IPS-NIHi7 (cell line): ENCODE measurements around the gene ZNF92.
A peak's percentile ranks its signal among the peaks of the same experiment; 100 is the strongest.
"Not testable (repeated sequence)": the region's sequence is repeated elsewhere in the genome, so short reads cannot be mapped to it uniquely, and the experiment has no call there.

ENCODE experiments used
- DNase-seq: peaks from one replicate; pipeline ENCODE4 v3.0.0; 2012; ENCODE audit warnings: mixed read lengths; ENCODE audit errors: extremely low spot score

ZNF92 gene

DNA sequence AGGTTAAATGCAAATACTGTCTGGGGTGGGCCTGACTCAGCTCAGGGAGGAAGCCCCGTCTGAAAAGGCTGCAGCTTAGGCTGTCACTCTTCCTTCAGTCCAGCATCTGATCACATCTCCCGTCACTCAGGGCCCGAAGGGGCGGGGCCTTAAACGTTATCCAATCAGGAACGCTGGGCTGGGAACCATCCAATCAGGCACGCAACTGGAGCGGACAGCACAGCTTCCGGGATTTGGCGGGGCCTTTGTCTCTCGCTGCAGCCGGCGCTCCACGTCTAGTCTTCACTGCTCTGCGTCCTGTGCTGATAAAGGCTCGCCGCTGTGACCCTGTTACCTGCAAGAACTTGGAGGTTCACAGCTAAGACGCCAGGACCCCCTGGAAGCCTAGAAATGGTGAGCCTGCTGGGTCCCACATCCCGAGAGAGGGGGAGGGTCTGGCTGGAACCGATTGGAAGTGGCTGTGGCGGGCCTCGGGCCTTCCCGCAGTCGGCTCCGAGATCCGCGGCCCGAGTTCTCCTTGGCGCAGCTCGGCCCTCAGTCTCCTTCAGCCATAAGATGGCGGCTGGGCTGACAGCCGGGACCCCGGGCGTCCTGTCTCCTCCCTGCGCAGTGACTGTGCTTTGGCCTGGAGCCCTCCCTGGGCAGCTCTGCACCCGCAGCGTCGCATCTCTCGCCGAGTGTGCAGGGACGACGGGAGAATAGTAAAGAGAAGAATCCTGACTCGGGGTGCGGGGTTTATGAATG lies at the start of gene ZNF92:
ZNF92 (plus strand) TSS at position 248 of the 744 bp plus-strand sequence; CDS start at position 391, 143 bp downstream.
- DNase-seq = peak; percentile 96

DNA sequence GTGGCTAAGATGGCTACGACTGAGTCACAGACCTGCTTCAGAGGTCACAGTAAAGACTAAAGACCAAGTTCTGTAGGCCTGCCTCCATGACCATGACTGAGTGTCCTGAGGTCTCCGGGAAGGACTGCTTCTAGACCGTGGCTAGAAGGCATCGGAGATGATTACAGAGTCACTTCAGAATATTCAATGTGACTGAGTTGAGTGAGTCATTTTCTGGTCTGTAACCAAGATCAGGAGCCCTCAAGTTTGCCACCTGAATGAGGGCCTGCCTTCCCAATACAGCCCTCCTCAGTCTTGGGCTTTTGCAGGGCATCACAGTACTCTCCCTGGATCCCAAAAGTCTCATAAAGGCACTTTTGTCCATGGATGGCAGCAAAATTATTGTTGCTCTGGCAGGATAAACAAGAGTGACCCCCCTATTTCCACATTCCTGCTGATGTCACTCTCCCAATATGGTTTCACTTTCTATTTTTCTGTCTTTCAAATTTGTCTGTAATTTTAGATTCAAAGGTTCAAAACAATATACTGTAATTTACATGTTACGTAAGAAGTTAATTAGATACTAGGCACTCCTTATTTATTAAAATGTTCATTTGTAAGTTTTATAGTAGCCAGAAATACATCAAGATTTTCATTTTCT lies 47.7 kb upstream of the ZNF92 start:
- no peak for DNase-seq

DNA sequence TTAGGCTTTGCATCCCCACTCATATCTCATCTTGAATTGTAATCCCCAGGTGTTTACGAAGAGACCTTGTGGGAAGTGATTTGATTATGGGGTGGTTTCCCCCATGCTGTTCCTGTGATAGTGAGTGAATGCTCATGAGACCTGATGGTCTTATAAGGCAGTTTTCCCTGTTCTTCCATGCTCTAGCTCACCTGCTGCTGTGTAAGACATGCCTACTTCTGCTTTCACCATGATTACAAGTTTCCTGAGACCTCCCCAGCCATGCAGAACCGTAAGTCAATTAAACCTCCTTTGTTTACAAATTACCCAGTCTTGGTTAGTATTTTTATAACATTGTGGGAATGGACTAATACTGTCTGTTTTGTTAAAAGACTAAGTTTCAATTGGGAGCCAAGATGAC lies 35.3 kb upstream of the ZNF92 start:
- DNase-seq = no peak

DNA sequence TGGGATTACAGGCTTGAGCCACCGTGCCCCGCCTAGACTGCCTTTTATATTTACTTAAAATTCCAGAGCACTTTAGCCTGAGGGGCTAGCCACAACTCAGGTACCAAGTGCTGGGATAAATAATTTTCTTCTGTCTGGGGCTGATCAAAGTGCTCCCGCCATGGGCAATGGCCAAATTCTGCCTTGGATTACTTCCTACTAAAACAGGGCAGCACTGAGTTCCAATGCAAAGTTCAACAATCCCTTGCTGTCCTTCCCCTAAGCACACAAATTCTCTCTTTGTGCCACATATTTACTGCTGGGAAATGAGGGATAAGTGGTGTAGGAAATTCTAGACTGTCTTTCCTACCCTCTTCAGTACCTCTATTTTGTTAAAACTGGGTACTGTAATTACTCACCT lies 34.4 kb upstream of the ZNF92 start:
- DNase-seq = no peak

DNA sequence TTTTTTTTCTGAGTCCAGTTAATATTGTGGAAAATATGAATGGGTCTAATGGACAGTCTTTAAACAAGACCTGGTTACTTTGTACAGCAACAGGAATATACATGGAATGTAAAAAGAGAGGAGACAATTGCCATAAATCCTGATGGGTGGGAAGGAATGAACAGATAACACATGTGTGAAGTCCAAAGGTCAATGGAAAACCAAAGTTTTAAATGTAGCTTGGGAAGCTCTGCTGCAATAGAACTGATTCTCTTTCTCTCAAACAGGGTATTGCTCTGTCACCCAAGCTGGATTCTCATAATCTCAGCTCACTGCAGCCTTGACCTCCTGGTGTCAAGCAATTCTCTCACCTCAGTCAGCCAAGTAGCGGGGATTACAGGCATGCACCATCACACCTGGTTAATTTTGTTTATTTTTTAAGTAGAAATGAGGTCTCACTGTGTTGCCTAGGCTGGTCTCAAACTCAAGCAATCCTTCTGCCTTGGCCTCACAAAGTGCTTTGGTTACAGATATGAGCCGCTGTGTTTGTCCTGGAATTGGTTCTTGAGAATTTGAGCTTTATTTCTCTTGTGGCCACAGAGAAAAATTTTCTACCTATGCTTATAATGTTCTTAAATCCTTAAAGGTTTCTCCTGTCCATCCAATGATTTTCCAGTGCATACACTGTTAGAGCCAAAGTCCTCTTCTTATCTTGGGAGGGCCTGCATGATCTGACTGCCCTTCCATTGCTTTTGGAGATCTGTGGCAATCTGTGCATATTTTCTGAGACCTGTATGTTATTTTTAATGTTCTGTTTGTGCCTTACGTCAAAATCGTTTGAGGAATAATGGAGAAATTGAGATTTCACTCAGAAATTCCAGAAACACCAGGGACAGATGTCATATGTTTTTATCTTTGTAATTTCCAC lies 30.7 kb upstream of the ZNF92 start:
- no peak for DNase-seq

DNA sequence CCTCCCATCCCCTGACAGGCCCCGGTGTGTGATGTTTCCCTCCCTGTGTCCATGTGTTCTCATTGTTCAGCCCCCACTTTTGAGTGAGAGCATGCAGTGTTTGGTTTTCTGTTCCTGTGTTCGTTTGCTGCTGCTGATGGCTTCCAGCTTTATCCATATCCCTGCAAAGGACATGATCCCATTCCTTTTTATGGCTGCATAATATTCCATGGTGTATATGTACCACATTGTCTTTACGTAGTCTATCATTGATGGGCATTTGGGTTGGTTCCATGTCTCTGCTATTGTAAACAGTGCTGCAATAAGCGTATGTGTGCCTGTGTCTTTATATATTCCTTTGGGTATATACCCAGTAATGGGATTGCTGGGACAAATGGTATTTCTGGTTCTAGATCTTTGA lies 29.1 kb upstream of the ZNF92 start:
- DNase-seq = not testable (repeated sequence)

DNA sequence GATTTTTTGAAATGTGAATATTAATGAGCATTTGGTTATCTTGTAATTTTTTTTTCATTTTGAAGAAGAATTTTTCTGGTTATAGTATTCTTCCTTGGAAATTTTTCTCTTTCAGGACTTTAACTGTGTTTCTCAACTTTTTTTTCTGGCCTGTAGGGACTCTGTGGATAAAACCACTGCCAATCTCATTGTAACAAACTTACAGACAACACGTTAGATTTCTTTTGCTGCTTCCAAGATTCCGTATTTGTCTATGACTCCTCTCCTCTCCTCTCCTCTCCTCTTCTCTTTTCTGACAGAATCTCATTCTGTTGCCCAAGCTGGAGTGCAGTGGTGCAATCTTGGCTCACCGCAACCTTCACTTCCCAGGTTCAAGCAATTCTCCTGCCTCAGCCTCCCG lies 19.4 kb upstream of the ZNF92 start:
- no peak for DNase-seq

DNA sequence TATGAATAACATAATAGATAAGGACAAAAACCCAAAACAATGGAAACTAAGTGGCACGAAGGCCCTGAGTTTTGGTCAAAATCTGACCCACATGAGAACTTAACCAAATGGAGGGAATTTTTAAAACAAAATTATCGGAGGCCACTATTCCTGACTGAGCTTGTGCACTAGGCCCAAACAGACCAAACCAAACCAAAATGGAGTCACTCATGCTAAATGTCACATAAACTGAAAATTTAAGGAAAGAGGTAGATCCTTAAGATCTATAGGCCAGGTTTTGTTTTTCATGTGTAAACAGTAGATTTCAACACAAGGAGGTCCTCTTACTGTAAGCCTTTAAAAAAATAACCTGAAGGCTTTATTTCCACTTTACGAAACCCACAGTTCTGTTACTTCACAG lies 3.8 kb upstream of the ZNF92 start:
- DNase-seq = no peak

DNA sequence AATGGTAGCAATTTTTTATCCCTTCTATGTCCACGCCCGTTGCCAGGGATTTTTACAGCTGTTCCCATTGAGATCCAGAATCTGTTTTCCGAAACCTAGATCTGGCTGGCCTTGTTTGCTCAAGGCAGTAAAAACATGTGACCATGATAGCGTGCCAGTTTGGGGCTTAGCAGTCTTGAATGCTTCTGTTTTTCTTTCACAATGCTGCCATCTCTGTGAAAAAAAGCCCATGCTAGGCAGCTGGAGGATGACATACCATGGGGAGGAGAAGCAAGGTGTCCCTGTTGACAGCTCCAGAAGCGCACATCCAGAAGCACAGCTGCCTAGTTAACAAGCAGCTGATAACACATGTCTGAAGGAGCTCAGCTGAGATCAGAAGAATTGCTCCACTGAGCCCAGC lies 2.2 kb upstream of the ZNF92 start:
- no peak for DNase-seq

DNA sequence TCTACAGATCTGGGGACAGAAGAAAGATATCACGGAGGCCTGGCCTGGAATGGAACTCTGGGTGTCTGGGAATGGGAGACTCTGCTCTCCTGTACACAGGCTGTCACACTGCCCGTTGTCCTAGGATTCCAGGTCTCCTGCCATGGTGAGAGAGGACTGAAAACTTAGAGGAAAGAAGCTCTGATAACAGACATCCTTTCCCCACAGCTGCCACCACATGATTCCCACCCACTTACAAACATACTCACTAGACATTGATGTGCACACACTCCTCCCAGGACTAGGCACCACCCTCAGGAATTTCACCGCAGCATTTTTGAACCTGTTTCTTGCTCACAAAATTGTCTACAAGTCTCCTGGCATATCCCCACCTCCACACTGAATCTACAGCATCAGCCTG lies 5.7 kb downstream of the ZNF92 start:
- no peak for DNase-seq

DNA sequence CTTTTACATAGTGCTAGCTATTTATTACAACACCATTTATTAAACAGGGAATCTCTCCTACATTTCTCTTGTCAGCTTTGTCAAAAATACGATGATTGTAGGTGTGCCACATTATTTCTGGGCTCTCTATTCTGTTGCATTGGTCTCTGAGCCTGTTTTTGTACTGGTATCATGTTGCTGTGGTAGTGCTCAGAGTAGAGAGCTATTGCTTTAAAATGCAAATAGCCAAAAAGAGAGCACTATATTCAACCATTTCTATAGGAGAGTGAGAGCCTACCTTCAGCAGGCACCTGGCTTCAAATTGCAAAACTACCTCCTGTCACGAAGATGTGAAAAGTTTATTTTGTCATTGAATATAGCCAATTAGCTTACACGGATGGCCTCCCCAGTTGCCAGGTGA lies 8.1 kb downstream of the ZNF92 start:
- no peak for DNase-seq

DNA sequence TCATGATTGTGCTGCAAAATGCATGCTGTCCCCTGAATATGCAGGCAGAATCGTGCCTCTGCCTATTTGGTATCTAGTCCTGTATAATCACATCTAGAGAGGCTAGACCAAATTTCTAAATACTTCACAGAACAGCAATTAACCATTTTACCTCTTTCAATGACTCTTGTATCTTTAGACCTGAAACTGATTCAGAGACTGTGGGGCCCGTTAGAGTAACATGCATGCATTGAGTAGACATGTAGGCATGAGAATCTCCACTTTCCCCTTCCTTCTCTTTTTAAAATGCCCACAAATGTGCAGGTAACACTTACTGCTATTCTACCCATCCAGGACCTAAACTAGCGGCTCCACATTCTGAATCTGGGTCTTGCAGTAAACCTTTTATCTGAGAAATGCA lies 8.8 kb downstream of the ZNF92 start:
- no peak for DNase-seq

DNA sequence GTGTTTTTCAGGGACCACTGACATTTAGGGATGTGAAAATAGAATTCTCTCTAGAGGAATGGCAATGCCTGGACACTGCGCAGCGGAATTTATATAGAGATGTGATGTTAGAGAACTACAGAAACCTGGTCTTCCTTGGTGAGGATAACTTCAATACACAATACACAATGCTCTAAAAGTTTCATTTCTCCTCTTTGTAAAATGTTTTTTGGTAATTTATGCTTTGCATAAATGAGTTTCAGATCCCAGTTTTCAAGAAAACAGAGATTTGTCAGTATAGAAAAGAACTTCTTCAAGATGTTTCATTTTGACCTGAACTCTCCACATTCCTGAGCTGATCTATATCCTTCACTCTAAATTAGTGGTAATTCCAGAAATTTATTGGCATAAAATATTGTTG lies 14.2 kb downstream of the ZNF92 start:
- no peak for DNase-seq

DNA sequence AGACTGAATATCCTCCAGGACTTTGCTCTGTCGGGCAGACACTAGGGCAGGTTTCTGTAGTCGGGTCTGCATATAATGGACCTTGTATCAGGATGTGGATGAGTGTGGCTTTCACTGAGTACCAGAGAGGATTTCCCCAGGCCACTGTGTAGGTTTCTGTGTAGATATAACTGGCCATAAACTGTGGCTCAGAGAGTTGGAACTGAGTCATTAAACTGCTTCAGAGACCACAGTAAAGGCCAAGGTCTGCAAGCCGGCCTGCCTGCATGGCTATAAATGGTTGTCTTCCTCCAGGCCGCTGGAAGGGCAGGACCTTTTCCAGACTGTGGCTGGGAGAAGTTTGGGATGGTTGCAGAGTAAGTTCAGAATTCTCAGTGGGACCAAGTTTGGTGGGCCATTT lies 16.9 kb downstream of the ZNF92 start:
- DNase-seq = no peak

DNA sequence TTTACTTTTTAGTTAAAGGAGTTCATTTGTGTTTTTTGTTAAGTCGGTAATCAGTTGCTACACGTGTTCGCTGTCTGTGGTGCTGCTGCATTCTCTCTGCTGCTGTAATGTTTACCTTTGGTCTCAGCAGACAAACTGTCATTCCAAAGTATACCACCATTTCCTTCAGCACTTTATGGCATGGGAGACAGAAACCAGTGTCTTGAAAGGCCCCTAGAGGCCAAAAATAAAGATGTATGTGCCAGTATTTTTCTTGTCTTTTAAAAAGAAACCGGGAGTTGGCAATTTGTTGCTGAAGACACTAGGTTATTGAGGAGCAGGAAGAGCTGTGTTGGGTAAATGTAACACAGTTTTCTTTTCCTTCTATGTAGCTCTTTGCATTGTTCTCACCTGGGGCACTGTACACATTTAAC lies 24.1 kb downstream of the ZNF92 start:
- DNase-seq = no peak

DNA sequence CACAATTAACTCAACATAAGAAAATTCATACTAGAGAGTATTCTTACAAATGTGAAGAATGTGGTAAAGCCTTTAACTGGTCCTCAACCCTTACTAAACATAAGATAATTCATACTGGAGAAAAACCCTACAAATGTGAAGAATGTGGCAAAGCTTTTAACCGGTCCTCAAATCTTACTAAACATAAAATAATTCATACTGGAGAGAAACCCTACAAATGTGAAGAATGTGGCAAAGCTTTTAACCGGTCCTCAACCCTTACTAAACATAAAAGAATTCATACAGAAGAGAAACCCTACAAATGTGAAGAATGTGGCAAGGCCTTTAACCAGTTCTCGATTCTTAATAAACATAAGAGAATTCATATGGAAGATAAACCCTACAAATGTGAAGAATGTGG lies 25.0 kb downstream of the ZNF92 start:
- DNase-seq = not testable (repeated sequence)

DNA sequence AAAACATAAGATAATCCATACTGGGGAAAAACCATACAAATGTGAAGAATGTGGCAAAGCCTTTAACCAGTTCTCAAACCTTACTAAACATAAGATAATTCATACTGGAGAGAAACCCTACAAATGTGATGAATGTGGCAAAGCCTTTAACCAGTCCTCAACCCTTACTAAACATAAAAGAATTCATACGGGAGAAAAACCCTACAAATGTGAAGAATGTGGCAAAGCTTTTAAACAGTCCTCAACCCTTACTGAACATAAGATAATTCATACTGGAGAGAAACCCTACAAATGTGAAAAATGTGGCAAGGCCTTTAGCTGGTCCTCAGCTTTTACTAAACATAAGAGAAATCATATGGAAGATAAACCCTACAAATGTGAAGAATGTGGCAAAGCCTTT lies 25.4 kb downstream of the ZNF92 start:
- DNase-seq = not testable (repeated sequence)

DNA sequence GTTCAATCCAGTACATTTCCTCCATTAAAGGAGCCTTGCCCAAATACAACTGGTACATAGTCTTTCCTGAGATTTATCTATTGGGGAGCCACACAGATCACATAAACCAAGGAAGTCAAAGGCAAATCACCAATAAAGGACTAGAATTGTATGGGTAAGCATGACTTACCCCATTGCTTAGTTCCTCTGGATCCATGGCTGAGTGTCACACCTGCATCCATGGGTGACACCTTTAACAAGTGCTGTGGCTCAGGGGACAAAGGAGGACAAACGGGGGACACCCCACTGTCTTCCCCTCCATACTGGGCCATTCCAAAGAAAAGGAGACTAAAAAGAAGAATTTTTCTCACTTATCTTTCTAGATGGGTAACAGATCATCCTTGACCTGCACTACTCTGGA lies 30.4 kb downstream of the ZNF92 start:
- no peak for DNase-seq

DNA sequence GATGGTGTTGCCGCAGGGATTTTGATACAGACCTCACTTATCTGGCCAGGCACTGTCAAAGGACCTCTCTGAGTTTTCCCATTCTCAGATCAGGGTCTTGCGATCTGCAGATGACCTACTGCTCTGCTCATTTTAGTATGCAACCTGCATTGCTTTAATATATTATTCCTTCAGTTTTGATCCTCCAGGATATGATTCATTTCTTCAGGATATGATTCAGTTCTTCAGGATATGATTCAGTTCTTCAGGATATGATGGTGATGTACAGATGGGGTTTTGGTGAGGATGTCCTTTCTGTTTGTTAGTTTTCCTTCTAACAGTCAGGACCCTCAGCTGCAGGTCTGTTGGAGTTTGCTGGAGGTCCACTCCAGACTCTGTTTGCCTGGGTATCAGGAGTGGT lies 33.1 kb downstream of the ZNF92 start:
- DNase-seq = not testable (repeated sequence)

DNA sequence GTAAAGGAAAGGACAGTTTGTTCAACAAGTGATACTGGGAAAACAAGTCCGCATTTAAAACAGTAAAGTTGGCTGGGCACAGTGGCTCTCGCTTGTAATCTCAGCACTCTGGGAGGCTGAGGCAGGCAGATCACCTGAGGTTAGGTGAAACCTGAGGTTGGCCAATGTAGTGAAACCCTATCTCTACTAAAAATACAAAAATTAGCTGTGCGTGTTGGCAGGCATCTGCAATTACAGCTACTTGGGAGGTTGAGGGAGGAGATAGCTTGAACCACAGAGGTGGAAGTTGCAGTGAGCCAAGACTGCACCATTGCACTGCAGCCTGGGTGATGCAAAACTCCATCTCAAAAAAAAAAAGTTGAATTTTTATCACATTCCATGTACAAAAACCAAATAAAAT lies 35.7 kb downstream of the ZNF92 start:
- no peak for DNase-seq

DNA sequence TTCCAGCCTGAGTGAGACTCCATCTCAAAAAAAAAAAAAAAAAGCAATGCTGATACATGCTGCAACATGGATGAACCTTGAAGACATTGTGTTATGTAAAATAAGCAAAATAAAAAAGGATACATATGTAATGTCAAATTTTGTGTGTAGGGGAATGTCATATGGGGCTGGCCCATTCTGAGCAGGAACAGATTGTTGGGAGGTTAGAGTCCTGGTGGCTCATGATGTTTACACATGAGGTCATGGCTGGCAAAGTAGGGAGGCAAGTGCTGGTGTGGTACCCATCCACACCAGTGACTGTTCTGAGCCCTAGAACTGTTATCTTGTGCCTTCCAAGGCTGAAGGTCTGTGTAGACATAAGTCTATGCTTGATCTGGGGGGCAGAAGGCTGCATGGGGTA lies 37.6 kb downstream of the ZNF92 start:
- DNase-seq = no peak

DNA sequence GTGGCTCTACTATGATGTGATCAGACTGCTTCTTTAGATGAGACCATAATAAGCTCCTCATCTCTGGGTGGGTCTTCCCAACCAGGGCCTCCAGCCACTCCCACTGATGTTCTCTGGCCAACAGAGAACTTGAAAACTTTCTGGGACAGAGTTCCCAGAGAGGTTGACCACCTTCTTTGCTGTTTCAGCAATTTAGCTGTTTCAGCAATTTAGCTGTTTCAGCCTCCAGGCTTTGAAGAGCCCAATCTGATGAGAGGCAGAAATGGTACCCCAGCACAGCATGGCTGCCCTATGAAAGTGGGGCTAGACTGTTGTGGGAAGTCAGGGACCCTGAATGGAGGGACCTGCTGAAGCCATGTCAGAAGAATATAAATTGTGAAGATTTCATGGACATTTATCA lies 49.0 kb downstream of the ZNF92 start:
- DNase-seq = no peak

DNA sequence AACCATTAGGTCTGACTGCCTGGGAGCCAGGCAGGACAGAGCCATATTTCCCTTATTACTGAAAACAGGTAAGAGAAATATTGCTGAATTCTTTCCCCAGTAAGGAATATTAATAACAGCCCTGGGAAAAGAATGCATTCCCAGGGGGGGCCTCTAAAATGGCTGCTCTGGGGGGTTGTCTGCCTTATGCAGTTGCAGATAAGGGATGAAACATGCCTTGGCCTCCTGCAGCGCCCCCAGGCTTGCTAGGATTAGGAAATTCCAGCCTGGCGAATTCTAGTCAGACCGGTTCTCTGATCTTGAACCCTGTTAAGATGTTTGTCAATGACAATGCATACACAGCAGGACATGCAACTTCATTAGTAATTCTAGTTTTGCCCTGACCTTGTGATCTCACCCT lies 49.6 kb downstream of the ZNF92 start:
- not testable (repeated sequence) for DNase-seq
